Measurements from ENCODE around the gene ABLIM2. TPM values are rescaled to one million over a fixed set of nuclear protein-coding genes. Genes with fewer than 3 reads are reported as not detected.
A peak's percentile ranks its signal among the peaks of the same experiment; 100 is the strongest.

The ABLIM2 gene
- total and polyA plus RNA-seq, 2 donors (not counting 1 experiment from before 2014, with no cell fraction given): 3.3 to 79.0 TPM

- WGBS (ENCODE audit: insufficient coverage): 99% methylated on average over 8 of the region's 10 CpGs
- DNase-seq (no peak), ATAC-seq (ENCODE audit: low read depth) (no peak)
- H3K27ac ChIP-seq (ENCODE audit: low read length in 2 of 2): no peak overlapping the region
- peaks cover 1% of the 10 kb centered on the region for H4K20me1 ChIP-seq (ENCODE audit: control insufficient read depth, insufficient read depth, low read length, poor library complexity, severe bottlenecking)
- peaks cover 0 to 38% (median 12%) of the 10 kb centered on the region in 3 donors for H3K9me3 ChIP-seq (ENCODE audit: control extremely low read depth in 1 of 3, control insufficient read depth in 2 of 3, insufficient read depth in 1 of 3, low read length in 2 of 3)
- Mint-ChIP-seq H3K4me1 (peaks cover 59% of the 10 kb centered on the region), H3K4me3 (no peak overlapping the region), H3K9me3 (ENCODE audit: insufficient read depth) (peaks cover 4% of the 10 kb centered on the region), H3K27ac (peak overlapping the region; percentile 87), H3K27me3 (no peaks in the 10 kb centered on the region)
- POLR2A ChIA-PET: interaction anchor here (1.3 kb wide), 1 partner anchor 12 kb away, joined by 3 read pairs; no protein-coding TSS in a partner anchor
- H3K27me3 ChIP-seq (replicated peaks in 1 of 4; ENCODE audit: control extremely low read depth in 1 of 4, control insufficient read depth in 3 of 4, insufficient read depth in 4 of 4, low read length in 3 of 4): peaks cover 0 to 3% (median 0%) of the 10 kb centered on the region in 4 experiments
- CTCF ChIA-PET: interaction anchor here (1.6 to 3.8 kb wide), 2 partner anchors 11 to 35 kb away, joined by 3 to 39 read pairs; no protein-coding TSS in a partner anchor
- H3K4me3 ChIP-seq (ENCODE audit: control extremely low read depth in 1 of 5, extremely low read depth in 1 of 5, insufficient read depth in 1 of 5, low read depth in 2 of 5, low read length in 4 of 5): no peak overlapping the region
- H3K9ac ChIP-seq (ENCODE audit: low read length): no peak overlapping the region
- TF ChIP-seq CTCF (IDR thresholded peaks at IDR 0.05): no peak
- H3K36me3 ChIP-seq (replicated peaks in 1 of 2; ENCODE audit: control extremely low read depth in 1 of 2, control insufficient read depth in 1 of 2, extremely low read depth in 1 of 2, insufficient read depth in 2 of 2, low read length in 1 of 2): no peaks in the 10 kb centered on the region
- no peak overlapping the region for H3K4me2 ChIP-seq (replicated peaks; ENCODE audit: low read depth, low read length, poor library complexity, severe bottlenecking)
- intact Hi-C loops (cut with micrococcal nuclease): no loop called here
- H3K79me2 ChIP-seq (ENCODE audit: control insufficient read depth, insufficient read depth, low read length): peaks cover 1% of the 10 kb centered on the region
- peaks cover 28 to 49% of the 10 kb centered on the region in 2 donors for H3K4me1 ChIP-seq (ENCODE audit: control insufficient read depth in 2 of 2, insufficient read depth in 2 of 2, low read length in 2 of 2)
- no peak overlapping the region for H2AFZ ChIP-seq (ENCODE audit: insufficient read depth, low read depth, low read length, poor library complexity, severe bottlenecking)
Observed at GRCh38 chr4:8164687-8165086, 6.1 kb upstream of the ABLIM2 start.

GRCh38 chr4:8164194-8164565, 5.6 kb upstream of the ABLIM2 start:
- Mint-ChIP-seq H3K27me3 (no peaks in the 10 kb centered on the region), H3K9me3 (ENCODE audit: insufficient read depth) (peaks cover 4% of the 10 kb centered on the region), H3K4me3 (no peak overlapping the region), H3K4me1 (peaks cover 62% of the 10 kb centered on the region), H3K27ac (peak overlapping the region; percentile 47)
- Histone ChIP-seq H2AFZ (ENCODE audit: insufficient read depth, low read depth, low read length, poor library complexity, severe bottlenecking) (no peak overlapping the region), H3K9ac (ENCODE audit: low read length) (no peak overlapping the region), H3K9me3 (ENCODE audit: control extremely low read depth in 1 of 3, control insufficient read depth in 2 of 3, insufficient read depth in 1 of 3, low read length in 2 of 3) (peaks cover 0 to 34% (median 12%) of the 10 kb centered on the region in 3 donors), H3K27me3 (replicated peaks in 1 of 4; ENCODE audit: control extremely low read depth in 1 of 4, control insufficient read depth in 3 of 4, insufficient read depth in 4 of 4, low read length in 3 of 4) (peaks cover 0 to 3% (median 0%) of the 10 kb centered on the region in 4 experiments), H3K27ac (ENCODE audit: low read length in 2 of 2) (no peak overlapping the region), H3K79me2 (ENCODE audit: control insufficient read depth, insufficient read depth, low read length) (peaks cover 6% of the 10 kb centered on the region), H3K4me2 (replicated peaks; ENCODE audit: low read depth, low read length, poor library complexity, severe bottlenecking) (no peak overlapping the region), H3K36me3 (replicated peaks in 1 of 2; ENCODE audit: control extremely low read depth in 1 of 2, control insufficient read depth in 1 of 2, extremely low read depth in 1 of 2, insufficient read depth in 2 of 2, low read length in 1 of 2) (no peaks in the 10 kb centered on the region), H3K4me3 (ENCODE audit: control extremely low read depth in 1 of 5, extremely low read depth in 1 of 5, insufficient read depth in 1 of 5, low read depth in 2 of 5, low read length in 4 of 5) (no peak overlapping the region), H3K4me1 (ENCODE audit: control insufficient read depth in 2 of 2, insufficient read depth in 2 of 2, low read length in 2 of 2) (peaks cover 33 to 54% of the 10 kb centered on the region in 2 donors), H4K20me1 (ENCODE audit: control insufficient read depth, insufficient read depth, low read length, poor library complexity, severe bottlenecking) (peaks cover 5% of the 10 kb centered on the region)
- DNase-seq (no peak), ATAC-seq (ENCODE audit: low read depth) (no peak)
- TF ChIP-seq CTCF (IDR thresholded peaks at IDR 0.05): no peak
- no peak for TF ChIP-seq EZH2 (IDR thresholded peaks at IDR 0.05; ENCODE audit: borderline replicate concordance, insufficient read depth, low read depth, low read length, poor library complexity, severe bottlenecking)
- ChIA-PET POLR2A (interaction anchor here (1.3 to 2.4 kb wide), 2 partner anchors 8 to 13 kb away, joined by 3 to 31 read pairs; no protein-coding TSS in a partner anchor), CTCF (interaction anchor here (1.6 to 3.8 kb wide), 3 partner anchors 12 to 36 kb away, joined by 3 to 39 read pairs (median 9); partner anchors contain the start of gene SH3TC1)
- intact Hi-C loops (cut with micrococcal nuclease): no loop called here
- WGBS (ENCODE audit: insufficient coverage): 60% methylated on average over 6 of the region's 9 CpGs
